Neural progenitor cell (in vitro differentiated cells): ENCODE data around the gene KCNMB2. TPM values are rescaled to one million over a fixed set of nuclear protein-coding genes. Genes with fewer than 3 reads are reported as not detected.

ENCODE experiments used
- DNase-seq: peaks from one replicate; pipeline ENCODE4 v3.0.0-alpha.2; 2016; ENCODE audit warnings: low spot score
- H2AFZ ChIP-seq: fragments of 200-600 bp; sonication (generic); replicated peaks from 2 replicates; pipeline ENCODE4 v1.6.1; 2016; ENCODE audit warnings: antibody characterized with exemption
- H3F3A ChIP-seq: fragments of 200-600 bp; sonication (generic); 2 replicates; pipeline ENCODE4 v1.6.1; 2016; ENCODE audit warnings: antibody characterized with exemption, low read depth
- H3K27ac ChIP-seq: fragments of 200-600 bp; sonication (generic); 2 replicates; pipeline ENCODE4 v1.5.1; 2016; ENCODE audit warnings: mild to moderate bottlenecking
- H3K27me3 ChIP-seq: fragments of 200-600 bp; sonication (generic); 2 replicates; pipeline ENCODE4 v1.6.1; 2016; ENCODE audit warnings: mild to moderate bottlenecking, moderate library complexity
- H3K36me3 ChIP-seq: fragments of 200-600 bp; sonication (generic); 2 replicates; pipeline ENCODE4 v1.5.1; 2016
- H3K4me1 ChIP-seq: fragments of 200-600 bp; sonication (generic); 2 replicates; pipeline ENCODE4 v1.6.1; 2016; ENCODE audit warnings: mixed run types
- H3K4me2 ChIP-seq: fragments of 200-600 bp; sonication (generic); 2 replicates; pipeline ENCODE4 v1.6.1; 2016
- H3K4me3 ChIP-seq: fragments of 200-600 bp; sonication (generic); 2 replicates; pipeline ENCODE4 v1.5.1; 2016
- H3K79me2 ChIP-seq: fragments of 200-600 bp; sonication (generic); 2 replicates; pipeline ENCODE4 v1.6.1; 2016; ENCODE audit warnings: low read depth
- H3K9ac ChIP-seq: fragments of 200-600 bp; sonication (generic); 2 replicates; pipeline ENCODE4 v1.6.1; 2016
- H3K9me3 ChIP-seq: fragments of 200-600 bp; sonication (generic); 2 replicates; pipeline ENCODE4 v1.5.1; 2016; ENCODE audit warnings: low read depth
- H4K20me1 ChIP-seq: fragments of 200-600 bp; sonication (generic); 2 replicates; pipeline ENCODE4 v1.6.1; 2016; ENCODE audit warnings: low read depth
- H3K27ac Mint-ChIP-seq: 3 replicates; pipeline ENCODE4 v1.8.0; 2021; ENCODE audit warnings: mixed read lengths
- H3K27me3 Mint-ChIP-seq: 2 replicates; pipeline ENCODE4 v1.8.0; 2022; ENCODE audit warnings: low read depth, mild to moderate bottlenecking, inconsistent platforms, moderate library complexity, mixed read lengths; ENCODE audit not compliant: insufficient read depth
- H3K36me3 Mint-ChIP-seq: 3 replicates; pipeline ENCODE4 v1.8.0; 2021; ENCODE audit warnings: mixed read lengths
- H3K4me1 Mint-ChIP-seq: 3 replicates; pipeline ENCODE4 v1.8.0; 2021; ENCODE audit warnings: mixed read lengths
- H3K4me3 Mint-ChIP-seq: 3 replicates; pipeline ENCODE4 v1.8.0; 2021; ENCODE audit warnings: mild to moderate bottlenecking, moderate library complexity, mixed read lengths
- H3K9me3 Mint-ChIP-seq: 3 replicates; pipeline ENCODE4 v1.8.0; 2020; ENCODE audit warnings: mixed read lengths
- CTCF ChIP-seq: fragments of 200-600 bp; sonication (generic); IDR thresholded peaks from 2 replicates; pipeline ENCODE4 v1.5.1; 2017; ENCODE audit warnings: antibody characterized with exemption, mild to moderate bottlenecking
- EZH2 ChIP-seq: fragments of 200-600 bp; sonication (generic); IDR thresholded peaks from 2 replicates; pipeline ENCODE4 v1.6.1; 2017; ENCODE audit warnings: antibody characterized with exemption, mild to moderate bottlenecking, moderate library complexity
- EZH2phosphoT487 ChIP-seq: fragments of 200-600 bp; sonication (generic); IDR thresholded peaks from 2 replicates; pipeline ENCODE4 v1.6.1; 2017; ENCODE audit warnings: antibody characterized with exemption
- total RNA-seq: library from RNA; depleted of rRNA; stranded (reverse); fragments of >200 nt; gene quantifications from 2 replicates; pipeline ENCODE4 v1.2.3, GENCODE V29; 2015; ENCODE audit warnings: low replicate concordance

KCNMB2 gene
- total RNA-seq, 1 donor from 2014 or later: not detected

DNA sequence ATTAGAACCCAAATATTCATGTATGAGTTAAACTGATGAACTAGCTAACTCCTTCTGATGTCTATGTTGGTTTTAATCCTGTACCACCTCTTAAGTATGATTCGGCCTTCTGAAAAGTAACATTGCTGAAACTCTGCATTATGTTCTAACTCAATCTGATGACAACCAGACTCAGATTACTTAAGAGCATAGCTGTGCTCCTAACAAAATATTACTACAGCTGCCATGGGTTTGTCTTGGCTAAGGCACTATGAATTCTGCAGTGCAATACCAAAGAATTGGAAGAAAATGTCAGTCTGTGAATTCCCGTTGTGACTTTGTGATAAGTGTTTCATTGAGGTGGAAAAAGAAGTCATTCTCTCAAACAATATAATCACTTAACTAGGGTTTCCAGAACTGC lies 311.0 kb downstream of the KCNMB2 start:
- H3K4me1 Mint-ChIP-seq: peaks cover 9% of the 10 kb centered on the region
- H2AFZ ChIP-seq: no peak overlapping the region
- H3K27ac Mint-ChIP-seq: no peak overlapping the region
- H3K9me3 ChIP-seq: no peaks in the 10 kb centered on the region
- no peak overlapping the region for H3K4me3 ChIP-seq
- no peaks in the 10 kb centered on the region for H3K9me3 Mint-ChIP-seq
- H3F3A ChIP-seq: no peaks in the 10 kb centered on the region
- no peaks in the 10 kb centered on the region for H3K27me3 Mint-ChIP-seq
- H3K36me3 Mint-ChIP-seq: no peaks in the 10 kb centered on the region
- H3K9ac ChIP-seq: no peak overlapping the region
- H3K4me3 Mint-ChIP-seq: no peak overlapping the region
- DNase-seq: no peak
- TF ChIP-seq EZH2phosphoT487 (no peak), EZH2 (no peak), CTCF (no peak)
- H3K4me1 ChIP-seq: no peaks in the 10 kb centered on the region
- no peaks in the 10 kb centered on the region for H3K36me3 ChIP-seq
- H3K27ac ChIP-seq: no peak overlapping the region
- no peaks in the 10 kb centered on the region for H4K20me1 ChIP-seq
- no peaks in the 10 kb centered on the region for H3K27me3 ChIP-seq
- H3K4me2 ChIP-seq: no peak overlapping the region
- H3K79me2 ChIP-seq: no peaks in the 10 kb centered on the region

DNA sequence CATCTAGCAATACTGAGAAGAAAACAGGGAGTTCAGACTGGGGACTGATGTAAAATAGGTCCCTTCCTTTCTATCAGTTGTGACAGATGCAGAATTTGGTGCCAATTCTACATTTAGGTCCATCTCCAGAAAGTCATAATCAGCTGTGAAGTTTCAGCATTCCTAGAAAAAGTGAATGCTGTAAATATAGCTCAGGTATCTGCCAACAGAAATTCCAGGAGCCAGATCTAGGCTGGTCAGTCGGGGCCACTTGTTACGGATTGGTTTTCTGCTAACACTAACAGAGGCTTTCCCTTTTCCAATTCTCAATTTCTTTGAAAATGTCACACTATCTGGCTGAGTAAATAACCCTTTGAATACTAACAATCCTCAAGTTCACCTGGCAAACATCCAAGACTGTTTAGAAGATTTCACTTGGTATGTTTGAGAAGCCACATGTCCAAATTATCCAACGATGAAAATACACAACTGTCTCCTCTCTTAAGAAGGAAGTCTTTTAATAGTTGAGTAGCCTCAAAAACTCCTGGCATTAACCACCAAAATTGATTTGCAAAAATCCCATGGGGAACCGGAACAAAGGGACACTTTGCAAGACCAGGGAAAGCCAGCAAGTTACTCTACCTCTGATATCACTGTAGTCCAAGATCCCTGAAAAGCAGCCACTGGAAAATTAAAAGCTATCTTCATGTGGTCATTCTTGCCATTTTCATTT lies 313.1 kb downstream of the KCNMB2 start:
- Mint-ChIP-seq H3K27me3 (no peaks in the 10 kb centered on the region), H3K9me3 (no peaks in the 10 kb centered on the region), H3K36me3 (no peaks in the 10 kb centered on the region), H3K4me1 (peaks cover 9% of the 10 kb centered on the region), H3K4me3 (no peak overlapping the region), H3K27ac (no peak overlapping the region)
- no peak overlapping the region for H2AFZ ChIP-seq
- no peaks in the 10 kb centered on the region for H4K20me1 ChIP-seq
- H3K9ac ChIP-seq: no peak overlapping the region
- no peak overlapping the region for H3K27ac ChIP-seq
- H3K4me1 ChIP-seq: no peaks in the 10 kb centered on the region
- no peak for TF ChIP-seq EZH2phosphoT487
- TF ChIP-seq EZH2: no peak
- no peak for TF ChIP-seq CTCF
- no peak overlapping the region for H3K4me3 ChIP-seq
- DNase-seq: no peak
- no peaks in the 10 kb centered on the region for H3K79me2 ChIP-seq
- H3K36me3 ChIP-seq: no peaks in the 10 kb centered on the region
- H3K9me3 ChIP-seq: no peaks in the 10 kb centered on the region
- H3K4me2 ChIP-seq: no peak overlapping the region
- H3K27me3 ChIP-seq: no peaks in the 10 kb centered on the region
- H3F3A ChIP-seq: no peaks in the 10 kb centered on the region

DNA sequence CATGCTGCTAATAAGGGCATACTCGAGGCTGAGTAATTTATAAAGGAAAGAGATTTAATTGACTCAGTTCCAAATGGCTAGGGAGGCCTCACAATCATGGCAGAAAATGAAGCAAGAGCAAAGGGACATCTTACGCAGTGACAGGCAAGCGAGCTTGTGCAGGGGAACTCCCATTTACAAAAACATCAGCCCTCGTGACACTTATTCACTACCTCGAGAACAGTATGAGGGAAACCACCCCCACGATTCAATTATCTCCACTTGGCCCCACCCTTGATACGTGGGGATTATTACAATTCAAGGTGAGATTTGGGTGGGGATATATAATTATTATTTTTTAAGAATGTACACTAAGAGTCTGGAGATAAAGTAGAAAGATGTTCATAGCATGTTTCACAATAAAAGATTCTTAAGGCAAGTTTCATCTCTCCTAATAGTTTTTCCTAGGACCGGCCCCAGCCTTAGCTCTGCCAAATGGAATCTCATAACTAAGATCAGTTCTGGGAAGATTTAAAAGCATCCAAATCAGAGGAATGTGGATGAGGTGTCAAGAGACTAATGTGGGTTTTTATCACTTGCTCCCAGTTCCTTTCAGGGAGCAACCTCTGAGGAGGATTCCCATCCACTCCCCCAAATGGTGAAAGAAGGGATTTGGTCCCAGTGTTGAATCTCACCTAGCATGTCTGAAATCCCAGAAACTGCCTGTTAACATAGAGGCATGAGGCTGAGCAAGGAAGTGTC lies 314.4 kb downstream of the KCNMB2 start:
- Mint-ChIP-seq H3K9me3 (no peaks in the 10 kb centered on the region), H3K4me3 (no peak overlapping the region), H3K27ac (no peak overlapping the region), H3K36me3 (no peaks in the 10 kb centered on the region), H3K27me3 (no peaks in the 10 kb centered on the region), H3K4me1 (peaks cover 9% of the 10 kb centered on the region)
- no peak for DNase-seq
- H3K27me3 ChIP-seq: no peaks in the 10 kb centered on the region
- H3K36me3 ChIP-seq: no peaks in the 10 kb centered on the region
- H3K9me3 ChIP-seq: no peaks in the 10 kb centered on the region
- H3F3A ChIP-seq: no peaks in the 10 kb centered on the region
- no peaks in the 10 kb centered on the region for H4K20me1 ChIP-seq
- no peaks in the 10 kb centered on the region for H3K79me2 ChIP-seq
- no peak overlapping the region for H3K9ac ChIP-seq
- no peaks in the 10 kb centered on the region for H3K4me1 ChIP-seq
- no peak overlapping the region for H2AFZ ChIP-seq
- no peak overlapping the region for H3K27ac ChIP-seq
- TF ChIP-seq EZH2phosphoT487: no peak
- TF ChIP-seq EZH2: no peak
- no peak for TF ChIP-seq CTCF
- no peak overlapping the region for H3K4me3 ChIP-seq
- no peak overlapping the region for H3K4me2 ChIP-seq
